Esophagus muscularis mucosa (tissue), 4 donors: ENCODE measurements around the gene CAPN1. TPM values are rescaled to one million over a fixed set of nuclear protein-coding genes. Genes with fewer than 3 reads are reported as not detected.

Experiments used
- DNase-seq: peaks from one replicate; pipeline ENCODE4 v3.0.0-alpha.2; 2017; ENCODE audit errors: extremely low spot score
- H3K27ac ChIP-seq, 4 donors: fragments of 200-600 bp; sonication (generic); replicated peaks in 1 of 4; 1 replicate in 3 of 4; 2 replicates in 1 of 4; pipeline ENCODE4 v1.5.1; 2016 to 2019; ENCODE audit warnings: mild to moderate bottlenecking in 1 of 4
- H3K27me3 ChIP-seq, 4 donors: fragments of 200-600 bp; sonication (generic); one replicate each; pipeline versions ENCODE4 v1.5.1 to v1.6.0; 2016 to 2019
- H3K36me3 ChIP-seq, 4 donors: fragments of 200-600 bp; sonication (generic); one replicate each; pipeline ENCODE4 v1.5.1; 2016 to 2019
- H3K4me1 ChIP-seq, 4 donors: fragments of 200-600 bp; sonication (generic); one replicate each; pipeline ENCODE4 v1.5.1; 2016 to 2019
- H3K4me3 ChIP-seq, 4 donors: fragments of 200-600 bp; sonication (generic); 1 replicate in 2 of 4; 2 replicates in 2 of 4; pipeline ENCODE4 v1.5.1; 2016 to 2019; ENCODE audit warnings: mild to moderate bottlenecking in 4 of 4, moderate library complexity in 1 of 4
- H3K9me3 ChIP-seq, 4 donors: fragments of 200-600 bp; sonication (generic); 1 replicate in 3 of 4; 2 replicates in 1 of 4; pipeline ENCODE4 v1.5.1; 2016 to 2019
- EP300 ChIP-seq: sonication (generic); formaldehyde crosslinking; IDR thresholded peaks from one replicate; pipeline ENCODE4 v1.6.1; 2017; ENCODE audit warnings: antibody characterized with exemption
- POLR2A ChIP-seq: fragments of 450-650 bp; IDR thresholded peaks from one replicate; pipeline ENCODE4 v1.6.1; 2017; ENCODE audit warnings: antibody characterized with exemption, moderate library complexity, mild to moderate bottlenecking, low read depth
- POLR2AphosphoS5 ChIP-seq, 2 donors: sonication (generic); formaldehyde crosslinking; IDR thresholded peaks; one replicate each; pipeline ENCODE4 v1.6.1; 2017; ENCODE audit warnings: antibody characterized with exemption in 2 of 2
- WGBS: methylation state at CpG from one replicate; pipeline ENCODE4 v1.1.5; 2018; 5-methylcytosine and 5-hydroxymethylcytosine counted together
- intact Hi-C: fragments of 100-400 bp; cut with DNase I; formaldehyde crosslinking; loops from one replicate; pipeline ENCODE4 v1.15.1; 2023
- total RNA-seq, 4 donors: library from RNA; depleted of rRNA; stranded (reverse); fragments of >200 nt; gene quantifications; one replicate each; pipeline versions ENCODE4 v1.1.0 to v1.2.1, GENCODE V29; 2016
- TF ChIP-seq, protein P1 (sequence below), 3 experiments: fragments of 200-600 bp in 2 of 3; fragments of 450-650 bp in 1 of 3; sonication (generic) in 2 of 3; IDR thresholded peaks; one replicate each; pipeline ENCODE4 v1.5.1; 2017 to 2019; ENCODE audit warnings: antibody characterized with exemption in 3 of 3, mild to moderate bottlenecking in 2 of 3, moderate library complexity in 1 of 3

Gene CAPN1
- total RNA-seq, 4 donors from 2014 or later: 95.9 to 246 (median 167) TPM

DNA sequence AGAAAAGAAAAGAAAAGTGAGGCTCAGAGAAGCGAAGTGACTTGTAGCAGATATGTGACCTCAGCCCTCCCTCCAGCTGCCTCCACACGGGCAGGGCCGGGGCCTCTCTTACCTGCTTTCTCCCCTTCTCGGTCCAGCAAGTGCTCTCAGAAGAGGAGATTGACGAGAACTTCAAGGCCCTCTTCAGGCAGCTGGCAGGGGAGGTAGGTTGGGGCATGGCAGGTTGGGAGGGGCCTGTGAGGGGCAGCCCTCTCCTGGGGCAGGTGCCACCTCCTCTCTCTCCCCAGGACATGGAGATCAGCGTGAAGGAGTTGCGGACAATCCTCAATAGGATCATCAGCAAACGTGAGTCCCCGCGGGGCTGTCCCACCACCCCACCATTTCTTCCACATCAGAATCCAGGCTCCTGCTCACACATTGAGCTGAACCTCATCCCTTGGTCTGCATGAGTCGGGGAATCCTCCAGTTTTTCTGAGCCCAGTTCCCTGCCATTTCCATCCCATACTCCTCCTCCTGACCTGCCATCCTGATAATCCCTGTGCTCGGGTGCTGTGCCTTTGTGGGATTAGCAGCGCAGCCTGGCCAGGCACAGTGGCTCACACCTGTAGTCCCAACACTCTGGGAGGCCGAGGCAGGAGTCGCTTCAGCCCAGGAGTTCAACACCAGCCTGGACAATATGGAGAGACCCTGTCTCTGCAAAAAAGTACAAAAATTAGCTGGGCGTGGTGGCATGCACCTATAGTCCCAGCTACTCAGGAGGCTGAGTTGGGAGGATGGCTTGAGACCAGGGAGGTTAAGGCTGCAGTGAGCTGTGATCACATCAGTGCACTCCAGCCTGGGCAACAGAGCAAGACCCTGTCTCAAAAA, 26.4 kb downstream of the CAPN1 start:
- no peak overlapping the region for H3K4me3 ChIP-seq
- no peaks in the 10 kb centered on the region for H3K27me3 ChIP-seq
- DNase-seq: no peak
- TF ChIP-seq POLR2A: no peak
- no peaks in the 10 kb centered on the region for H3K9me3 ChIP-seq
- no peak overlapping the region for H3K27ac ChIP-seq
- H3K4me1 ChIP-seq: peaks cover 0 to 6% (median 1%) of the 10 kb centered on the region in 4 donors
- peaks cover 68 to 96% (median 92%) of the 10 kb centered on the region in 4 donors for H3K36me3 ChIP-seq
- intact Hi-C loops: no loop called here
- WGBS: 87% methylated on average over 14 of the region's 16 CpGs

DNA sequence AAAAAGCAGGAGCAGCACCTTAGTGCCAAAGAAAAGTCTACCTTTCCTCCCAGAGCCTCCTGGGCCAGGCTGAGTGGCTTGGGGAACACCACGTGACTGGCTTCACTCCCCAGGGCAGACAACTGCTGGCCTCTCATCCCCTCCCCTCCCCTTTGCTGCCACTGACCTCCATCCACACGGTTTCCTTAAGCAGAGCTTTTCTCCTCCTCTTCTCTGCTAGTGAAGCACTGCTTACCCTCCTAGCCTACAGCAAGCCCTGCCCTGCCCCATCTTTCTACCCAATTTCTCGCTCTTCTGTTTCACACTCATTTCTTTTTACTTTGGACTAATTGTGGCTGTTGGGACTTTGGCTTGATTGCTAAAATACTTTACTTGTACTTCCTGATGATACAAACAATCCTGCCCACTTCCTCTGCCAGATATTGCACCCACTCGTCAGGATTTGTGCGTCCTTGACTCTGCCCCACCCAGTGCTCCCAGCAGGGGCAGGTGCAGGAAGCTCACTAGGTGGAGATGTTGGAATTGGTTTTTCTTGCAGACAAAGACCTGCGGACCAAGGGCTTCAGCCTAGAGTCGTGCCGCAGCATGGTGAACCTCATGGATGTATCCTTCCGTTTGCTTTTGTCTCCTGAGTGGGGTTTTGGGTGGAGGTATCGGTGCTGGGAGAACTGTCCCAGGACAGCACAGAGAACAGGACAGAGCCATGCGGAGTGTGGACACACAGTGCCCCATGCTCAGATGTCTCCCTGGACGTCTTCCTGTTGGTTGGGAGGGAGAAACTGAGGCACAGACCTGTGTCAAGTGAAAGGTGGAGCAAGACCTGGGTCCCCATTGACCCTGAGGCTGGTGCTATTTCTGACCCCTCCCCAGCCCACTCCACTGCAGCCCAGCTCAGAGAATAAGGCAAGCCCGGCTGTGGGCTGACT, 27.3 kb downstream of the CAPN1 start:
- H3K27me3 ChIP-seq: no peaks in the 10 kb centered on the region
- TF ChIP-seq, protein P1, sequence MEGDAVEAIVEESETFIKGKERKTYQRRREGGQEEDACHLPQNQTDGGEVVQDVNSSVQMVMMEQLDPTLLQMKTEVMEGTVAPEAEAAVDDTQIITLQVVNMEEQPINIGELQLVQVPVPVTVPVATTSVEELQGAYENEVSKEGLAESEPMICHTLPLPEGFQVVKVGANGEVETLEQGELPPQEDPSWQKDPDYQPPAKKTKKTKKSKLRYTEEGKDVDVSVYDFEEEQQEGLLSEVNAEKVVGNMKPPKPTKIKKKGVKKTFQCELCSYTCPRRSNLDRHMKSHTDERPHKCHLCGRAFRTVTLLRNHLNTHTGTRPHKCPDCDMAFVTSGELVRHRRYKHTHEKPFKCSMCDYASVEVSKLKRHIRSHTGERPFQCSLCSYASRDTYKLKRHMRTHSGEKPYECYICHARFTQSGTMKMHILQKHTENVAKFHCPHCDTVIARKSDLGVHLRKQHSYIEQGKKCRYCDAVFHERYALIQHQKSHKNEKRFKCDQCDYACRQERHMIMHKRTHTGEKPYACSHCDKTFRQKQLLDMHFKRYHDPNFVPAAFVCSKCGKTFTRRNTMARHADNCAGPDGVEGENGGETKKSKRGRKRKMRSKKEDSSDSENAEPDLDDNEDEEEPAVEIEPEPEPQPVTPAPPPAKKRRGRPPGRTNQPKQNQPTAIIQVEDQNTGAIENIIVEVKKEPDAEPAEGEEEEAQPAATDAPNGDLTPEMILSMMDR (IDR thresholded peaks at IDR 0.05): no peak
- TF ChIP-seq EP300 (no peak), POLR2A (no peak), POLR2AphosphoS5 (IDR thresholded peaks at IDR 0.05) (no peak)
- intact Hi-C loops: no loop called here
- H3K9me3 ChIP-seq: no peaks in the 10 kb centered on the region
- 80% methylated on average over 13 of the region's 13 CpGs for WGBS
- DNase-seq: no peak
- peaks cover 0 to 9% (median 1%) of the 10 kb centered on the region in 4 donors for H3K4me1 ChIP-seq
- H3K27ac ChIP-seq: no peak overlapping the region
- peaks cover 68 to 87% (median 84%) of the 10 kb centered on the region in 4 donors for H3K36me3 ChIP-seq
- no peak overlapping the region for H3K4me3 ChIP-seq

DNA sequence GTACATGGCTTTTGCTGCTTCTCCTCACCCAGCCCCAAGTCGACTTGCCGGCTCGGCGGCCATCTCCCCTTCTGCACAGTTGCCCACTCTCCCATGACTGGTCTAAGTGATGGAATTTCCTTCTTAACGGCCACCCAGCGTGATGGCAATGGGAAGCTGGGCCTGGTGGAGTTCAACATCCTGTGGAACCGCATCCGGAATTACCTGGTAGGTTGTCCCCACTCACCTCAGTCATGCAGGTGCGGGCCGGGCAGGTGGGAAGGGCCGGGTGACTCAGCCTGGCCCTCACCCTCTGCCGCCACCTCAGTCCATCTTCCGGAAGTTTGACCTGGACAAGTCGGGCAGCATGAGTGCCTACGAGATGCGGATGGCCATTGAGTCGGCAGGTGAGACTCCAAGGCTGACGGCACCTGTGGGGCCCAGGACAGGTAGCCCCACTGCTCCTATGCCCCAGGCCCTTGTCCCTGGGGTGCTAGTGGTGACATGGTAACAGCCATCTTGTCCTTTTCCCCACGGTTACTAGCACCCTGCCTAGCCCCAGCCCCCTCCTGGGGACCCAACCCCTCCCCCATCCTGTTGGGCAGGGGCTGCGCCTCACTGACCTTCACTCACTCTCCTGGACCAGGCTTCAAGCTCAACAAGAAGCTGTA, 28.1 kb downstream of the CAPN1 start:
- Histone ChIP-seq H3K27ac (no peak overlapping the region), H3K4me1 (peaks cover 0 to 6% (median under 1%) of the 10 kb centered on the region in 4 donors), H3K4me3 (no peak overlapping the region), H3K27me3 (no peaks in the 10 kb centered on the region), H3K36me3 (peaks cover 68 to 79% (median 76%) of the 10 kb centered on the region in 4 donors), H3K9me3 (no peaks in the 10 kb centered on the region)
- TF ChIP-seq POLR2A: no peak
- TF ChIP-seq, protein P1 (IDR thresholded peaks at IDR 0.05): no peak
- TF ChIP-seq POLR2AphosphoS5 (IDR thresholded peaks at IDR 0.05): no peak
- no peak for TF ChIP-seq EP300
- intact Hi-C loops: no loop called here
- DNase-seq: no peak
- 96% methylated on average over 14 of the region's 20 CpGs for WGBS

DNA sequence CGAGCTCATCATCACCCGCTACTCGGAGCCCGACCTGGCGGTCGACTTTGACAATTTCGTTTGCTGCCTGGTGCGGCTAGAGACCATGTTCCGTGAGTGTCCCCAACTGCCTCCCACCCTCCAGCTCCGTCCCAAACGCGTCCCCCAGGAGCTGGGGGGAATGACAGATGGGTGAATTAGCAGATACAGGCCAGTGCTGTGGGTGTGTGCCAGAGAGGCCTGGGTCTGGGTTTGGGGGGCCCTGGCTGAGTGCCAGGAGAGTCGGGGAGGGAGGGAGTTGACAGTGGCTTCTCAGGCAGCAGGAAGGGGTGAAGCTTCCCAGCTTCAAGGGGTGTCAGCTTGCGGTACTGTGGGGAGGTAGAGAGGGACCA, 28.6 kb downstream of the CAPN1 start:
- Histone ChIP-seq H3K27me3 (no peaks in the 10 kb centered on the region), H3K36me3 (peaks cover 63 to 74% (median 71%) of the 10 kb centered on the region in 4 donors), H3K4me3 (no peak overlapping the region), H3K27ac (no peak overlapping the region), H3K9me3 (no peaks in the 10 kb centered on the region), H3K4me1 (peaks cover 0 to 5% (median 0%) of the 10 kb centered on the region in 4 donors)
- TF ChIP-seq EP300 (no peak), POLR2A (no peak), POLR2AphosphoS5 (IDR thresholded peaks at IDR 0.05) (no peak)
- TF ChIP-seq, protein P1 (IDR thresholded peaks at IDR 0.05): no peak
- DNase-seq: no peak
- intact Hi-C loops: no loop called here
- WGBS: 60% methylated on average over 3 of the region's 14 CpGs
